ENCODE measurements around the gene GDPD3. TPM values are rescaled to one million over a fixed set of nuclear protein-coding genes. Genes with fewer than 3 reads are reported as not detected.
A peak's percentile ranks its signal among the peaks of the same experiment; 100 is the strongest.

The GDPD3 gene
- total RNA-seq, 1 donor from 2014 or later, result 19.7 TPM

DNA sequence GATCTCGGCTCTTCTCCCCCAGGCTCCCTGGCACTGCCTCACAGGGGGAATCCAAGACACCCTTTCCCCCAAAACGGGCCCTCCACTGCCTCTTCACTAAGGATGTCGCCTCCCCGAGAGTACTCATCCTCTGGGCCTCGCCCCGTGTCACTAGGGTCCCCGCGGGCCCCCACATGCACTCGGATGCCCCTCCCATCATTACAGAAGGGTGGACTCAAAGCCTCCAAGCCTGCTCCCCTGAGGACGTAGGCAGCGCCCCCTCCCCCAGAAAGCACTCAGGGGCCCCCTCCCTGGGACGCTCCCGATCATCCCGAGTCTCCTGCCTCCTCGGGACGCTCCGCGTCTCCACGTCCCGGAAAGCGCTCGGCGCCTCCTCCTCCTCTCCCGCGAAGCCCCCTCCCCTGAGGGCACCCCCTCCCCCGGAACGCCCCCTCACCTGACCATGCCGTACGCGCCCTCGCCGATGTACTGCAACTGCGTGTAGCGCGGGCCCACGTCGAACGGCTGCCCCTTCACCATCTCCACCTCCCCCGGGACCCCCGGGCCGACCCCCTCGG lies 9.3 kb upstream of the GDPD3 start:
- no peaks in the 10 kb centered on the region for H3K27me3 Mint-ChIP-seq
- TF ChIP-seq, protein P1, sequence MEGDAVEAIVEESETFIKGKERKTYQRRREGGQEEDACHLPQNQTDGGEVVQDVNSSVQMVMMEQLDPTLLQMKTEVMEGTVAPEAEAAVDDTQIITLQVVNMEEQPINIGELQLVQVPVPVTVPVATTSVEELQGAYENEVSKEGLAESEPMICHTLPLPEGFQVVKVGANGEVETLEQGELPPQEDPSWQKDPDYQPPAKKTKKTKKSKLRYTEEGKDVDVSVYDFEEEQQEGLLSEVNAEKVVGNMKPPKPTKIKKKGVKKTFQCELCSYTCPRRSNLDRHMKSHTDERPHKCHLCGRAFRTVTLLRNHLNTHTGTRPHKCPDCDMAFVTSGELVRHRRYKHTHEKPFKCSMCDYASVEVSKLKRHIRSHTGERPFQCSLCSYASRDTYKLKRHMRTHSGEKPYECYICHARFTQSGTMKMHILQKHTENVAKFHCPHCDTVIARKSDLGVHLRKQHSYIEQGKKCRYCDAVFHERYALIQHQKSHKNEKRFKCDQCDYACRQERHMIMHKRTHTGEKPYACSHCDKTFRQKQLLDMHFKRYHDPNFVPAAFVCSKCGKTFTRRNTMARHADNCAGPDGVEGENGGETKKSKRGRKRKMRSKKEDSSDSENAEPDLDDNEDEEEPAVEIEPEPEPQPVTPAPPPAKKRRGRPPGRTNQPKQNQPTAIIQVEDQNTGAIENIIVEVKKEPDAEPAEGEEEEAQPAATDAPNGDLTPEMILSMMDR (conservative IDR thresholded peaks at IDR 0.05), result no peak
- no peaks in the 10 kb centered on the region for H3K9me3 Mint-ChIP-seq
- no peak for DNase-seq (ENCODE audit: extremely low spot score, unreplicated experiment)
- peak overlapping the region; percentile 89 for H3K4me3 Mint-ChIP-seq
- H3K27ac Mint-ChIP-seq, result peak overlapping the region; percentile 46
- peaks cover 22% of the 10 kb centered on the region for H3K4me1 Mint-ChIP-seq (ENCODE audit: unreplicated experiment)
- H3K36me3 Mint-ChIP-seq, result peaks cover 3% of the 10 kb centered on the region

DNA sequence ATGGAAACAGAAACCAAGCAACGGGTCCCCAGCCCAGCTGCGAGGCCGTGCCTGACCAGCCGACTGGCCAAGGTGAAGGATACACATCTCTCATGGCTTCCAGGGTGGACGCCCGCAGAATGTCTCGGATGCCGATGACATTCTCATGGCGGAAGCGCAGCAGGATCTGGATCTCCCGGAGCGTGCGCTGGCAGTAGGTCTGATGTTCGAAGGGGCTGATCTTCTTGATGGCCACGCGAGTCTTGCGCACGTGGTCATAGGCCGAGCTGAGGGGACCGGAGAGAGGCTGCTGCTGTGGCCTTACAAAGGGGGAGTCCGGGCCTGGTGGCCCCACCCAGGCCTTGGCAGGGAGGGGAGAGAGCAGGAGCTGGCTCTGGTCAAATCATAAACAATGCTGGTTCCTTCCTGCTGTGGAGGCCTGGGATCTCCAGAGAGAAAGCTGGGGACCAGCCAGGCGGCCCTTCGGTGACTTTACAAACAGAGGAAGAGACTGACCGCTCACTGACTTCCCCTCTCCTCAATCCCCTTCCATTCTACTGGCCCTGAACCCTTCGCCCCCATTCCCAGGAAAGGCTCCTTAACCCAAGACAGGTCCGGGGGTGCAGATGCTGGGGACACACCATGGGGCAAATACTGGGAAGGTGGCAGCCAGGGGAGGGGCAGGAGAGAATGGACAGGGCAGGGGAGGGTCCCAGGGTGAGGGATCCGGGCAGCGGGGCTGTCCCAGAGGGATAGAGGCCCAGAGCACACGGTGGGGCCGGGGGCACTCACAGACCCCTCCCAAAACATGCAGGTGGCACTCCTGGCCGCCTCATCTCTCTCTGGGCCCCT lies 8.6 kb upstream of the GDPD3 start:
- H3K4me1 Mint-ChIP-seq (ENCODE audit: unreplicated experiment), result peaks cover 22% of the 10 kb centered on the region
- no peak for DNase-seq (ENCODE audit: extremely low spot score, unreplicated experiment)
- H3K4me3 Mint-ChIP-seq, result peak overlapping the region; percentile 89
- TF ChIP-seq, protein P1 (conservative IDR thresholded peaks at IDR 0.05), result no peak
- H3K36me3 Mint-ChIP-seq, result peaks cover 3% of the 10 kb centered on the region
- no peaks in the 10 kb centered on the region for H3K27me3 Mint-ChIP-seq
- H3K27ac Mint-ChIP-seq, result peak overlapping the region; percentile 85
- H3K9me3 Mint-ChIP-seq, result no peaks in the 10 kb centered on the region

DNA sequence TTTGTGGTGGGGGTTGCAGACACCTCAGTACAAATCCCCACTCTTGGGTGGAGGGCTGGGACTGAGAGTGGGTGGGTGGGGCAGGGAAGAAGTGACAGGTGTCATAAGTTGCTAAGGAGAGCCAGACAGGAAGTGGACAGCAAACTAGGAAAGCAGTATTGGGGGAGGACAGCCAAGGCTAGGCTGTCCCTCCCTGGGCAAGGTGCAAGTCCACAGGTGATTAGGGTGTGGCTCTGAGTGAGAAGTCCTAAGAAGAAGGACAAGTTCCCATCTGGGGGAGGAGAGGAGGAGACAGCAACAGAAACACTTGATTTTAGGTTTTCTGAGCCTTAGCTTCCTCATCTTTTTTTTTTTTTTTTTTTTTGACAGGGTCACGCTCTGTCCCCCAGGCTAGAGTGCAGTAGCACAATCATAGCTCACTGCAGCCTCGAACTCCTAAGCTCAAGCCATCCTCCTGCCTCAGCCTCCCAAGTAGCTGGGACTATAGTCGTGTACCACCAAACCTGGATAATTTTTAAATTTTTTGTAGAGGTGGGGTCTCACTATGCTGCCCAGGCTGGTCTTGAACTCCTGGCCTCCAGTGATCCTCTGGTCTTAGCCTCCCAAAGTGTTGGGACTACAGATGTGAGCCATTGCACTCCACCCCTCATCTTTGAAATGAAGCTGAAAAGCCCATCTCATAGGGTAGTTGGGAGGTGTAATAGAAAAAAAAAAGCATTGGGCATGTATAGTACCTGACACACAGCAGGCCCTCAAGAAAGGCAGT lies 7.2 kb upstream of the GDPD3 start:
- Mint-ChIP-seq H3K4me3 (peak overlapping the region; percentile 61), H3K4me1 (ENCODE audit: unreplicated experiment) (peaks cover 22% of the 10 kb centered on the region)

DNA sequence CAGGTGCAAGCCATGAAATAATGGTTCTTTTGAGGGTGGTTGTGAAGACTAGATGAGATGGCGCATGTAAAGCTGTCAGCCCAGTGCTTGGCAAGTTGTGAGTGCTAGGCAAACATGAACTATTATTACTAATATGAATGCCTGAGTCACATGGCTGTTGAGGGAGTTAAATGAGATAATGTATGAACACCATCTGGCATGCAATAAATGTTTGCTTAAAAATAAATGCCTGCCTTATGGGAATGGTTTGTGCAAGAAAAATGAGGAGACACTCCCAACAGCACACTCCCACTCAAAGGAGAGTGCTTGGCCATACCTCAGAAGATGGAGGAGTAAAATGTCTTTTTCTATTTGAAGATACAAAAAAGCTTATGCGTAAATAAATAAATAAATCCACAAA lies 6.1 kb upstream of the GDPD3 start:
- peak overlapping the region; percentile 85 for H3K27ac Mint-ChIP-seq

More for the DNA sequence above, 7.2 kb upstream of the GDPD3 start:
- peak overlapping the region; percentile 85 for H3K27ac Mint-ChIP-seq
- H3K27me3 Mint-ChIP-seq, result no peaks in the 10 kb centered on the region
- peaks cover 3% of the 10 kb centered on the region for H3K36me3 Mint-ChIP-seq
- H3K9me3 Mint-ChIP-seq, result no peaks in the 10 kb centered on the region
- no peak for DNase-seq (ENCODE audit: extremely low spot score, unreplicated experiment)
- TF ChIP-seq, protein P1 (conservative IDR thresholded peaks at IDR 0.05), result no peak

DNA sequence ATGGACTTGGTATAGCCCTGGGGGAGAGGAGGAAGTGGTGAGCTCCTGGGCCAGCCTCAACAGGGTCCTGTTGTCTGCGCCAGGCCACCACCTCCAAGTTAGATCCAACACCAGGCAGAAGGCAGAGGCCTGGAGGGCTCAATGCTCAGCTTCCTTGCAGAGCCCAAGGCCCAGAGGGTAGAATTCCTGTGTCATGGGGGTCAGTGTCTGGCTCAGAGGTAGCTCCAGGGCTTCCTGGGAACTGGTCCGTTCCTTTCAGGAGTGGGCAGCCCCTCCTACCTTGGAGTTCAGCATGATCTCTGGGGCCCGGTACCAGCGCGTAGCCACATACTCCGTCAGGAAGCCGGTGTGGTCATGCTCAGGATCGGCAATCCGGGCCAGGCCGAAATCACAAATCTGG lies 4.4 kb upstream of the GDPD3 start:
- H3K4me3 Mint-ChIP-seq, result no peak overlapping the region
- no peak for DNase-seq (ENCODE audit: extremely low spot score, unreplicated experiment)
- no peaks in the 10 kb centered on the region for H3K9me3 Mint-ChIP-seq
- TF ChIP-seq, protein P1 (conservative IDR thresholded peaks at IDR 0.05), result no peak
- H3K36me3 Mint-ChIP-seq, result peaks cover 3% of the 10 kb centered on the region
- no peak overlapping the region for H3K27ac Mint-ChIP-seq
- peaks cover 14% of the 10 kb centered on the region for H3K4me1 Mint-ChIP-seq (ENCODE audit: unreplicated experiment)
- H3K27me3 Mint-ChIP-seq, result no peaks in the 10 kb centered on the region

More for the DNA sequence above, 6.1 kb upstream of the GDPD3 start:
- Mint-ChIP-seq H3K27me3 (no peaks in the 10 kb centered on the region), H3K9me3 (no peaks in the 10 kb centered on the region), H3K4me3 (peak overlapping the region; percentile 49), H3K4me1 (ENCODE audit: unreplicated experiment) (peaks cover 19% of the 10 kb centered on the region), H3K36me3 (peaks cover 3% of the 10 kb centered on the region)
- no peak for DNase-seq (ENCODE audit: extremely low spot score, unreplicated experiment)
- TF ChIP-seq, protein P1 (conservative IDR thresholded peaks at IDR 0.05), result no peak
